ENCODE data around the gene TSPAN9.

TSPAN9 gene

DNA sequence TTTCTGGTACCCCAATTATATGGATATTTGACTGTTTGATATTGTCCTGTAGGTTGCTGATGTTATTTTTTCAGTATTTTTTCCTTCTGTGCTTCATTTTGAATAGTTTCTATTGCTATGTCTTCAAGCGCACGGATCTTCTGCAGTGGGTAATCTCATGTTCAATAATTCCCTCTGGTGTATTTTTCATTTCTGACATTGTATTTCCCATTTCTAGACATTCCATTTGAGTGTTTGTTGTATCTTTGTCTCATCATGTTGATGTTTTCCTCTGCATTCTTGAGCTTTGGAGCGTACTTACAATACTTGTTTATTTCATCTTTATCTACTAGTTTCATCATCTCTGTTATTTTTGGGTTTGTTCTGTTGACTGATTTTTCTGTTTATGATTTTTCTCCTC lies 22.0 kb downstream of the TSPAN9 start:
- DNase-seq (ENCODE audit: low read depth): no peak

DNA sequence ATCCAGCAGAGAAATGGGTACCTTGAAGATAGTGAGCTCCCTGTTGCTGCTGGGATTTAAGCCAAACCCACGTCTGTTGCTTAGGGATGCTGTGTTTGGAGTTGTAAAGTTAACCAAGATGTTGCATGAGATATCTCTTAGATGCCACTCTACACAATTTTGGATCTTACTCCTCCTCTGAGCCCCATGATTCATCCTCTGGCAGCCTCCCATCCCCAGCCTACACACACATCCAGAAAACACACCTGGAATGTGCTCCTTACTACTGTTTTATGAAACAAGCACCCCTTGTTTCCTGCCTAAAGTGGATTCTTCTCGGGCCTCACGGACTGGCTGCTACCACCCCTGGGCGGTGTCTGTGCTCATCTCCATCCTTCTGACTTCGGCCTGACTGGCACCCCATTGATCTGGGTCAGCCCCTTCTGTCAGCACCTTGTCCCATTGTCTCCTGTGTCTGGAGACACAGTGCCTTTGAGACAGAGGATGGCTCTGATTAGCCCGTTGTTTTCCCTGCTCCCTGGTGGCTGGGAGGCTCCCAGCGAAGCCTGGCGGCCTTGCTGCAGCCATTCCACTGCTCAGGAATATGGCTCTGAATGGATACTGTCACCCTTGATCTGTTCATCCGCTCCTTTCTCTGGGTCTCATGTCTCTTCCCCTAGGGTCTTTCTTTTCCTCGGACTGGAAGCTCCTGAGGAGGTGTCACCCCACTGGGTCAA lies 24.3 kb downstream of the TSPAN9 start:
- no peak for DNase-seq (ENCODE audit: low read depth)

DNA sequence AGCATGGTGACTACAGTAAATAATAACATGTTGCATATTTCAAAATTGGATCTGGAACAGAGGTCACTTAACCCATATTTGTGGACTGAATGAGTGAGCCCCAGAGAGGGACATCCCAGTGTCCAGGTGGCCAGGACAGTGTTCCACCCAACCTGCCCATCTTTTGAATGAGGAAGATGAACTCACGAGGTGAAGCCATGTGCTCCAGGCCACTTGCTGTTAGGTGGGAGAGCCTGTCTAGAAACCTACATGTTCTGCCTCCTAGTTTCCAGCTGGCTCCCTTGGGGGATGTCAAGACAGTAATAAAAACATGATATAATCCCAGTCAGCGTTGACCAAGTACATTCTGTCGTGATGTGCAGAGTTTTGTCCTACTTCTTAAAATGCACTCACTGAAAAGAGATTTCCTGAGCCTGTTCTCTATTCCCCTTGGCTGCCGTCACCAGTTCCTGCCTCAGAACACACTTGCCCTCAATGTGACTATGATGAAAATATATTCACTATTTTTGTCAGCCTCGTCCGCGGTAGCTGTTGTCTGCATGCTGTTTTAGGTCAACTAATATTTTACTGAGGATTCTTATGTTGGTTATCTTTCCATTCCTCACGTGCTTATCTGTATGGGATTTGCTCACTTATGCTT lies 25.7 kb downstream of the TSPAN9 start:
- no peak for DNase-seq (ENCODE audit: low read depth)

DNA sequence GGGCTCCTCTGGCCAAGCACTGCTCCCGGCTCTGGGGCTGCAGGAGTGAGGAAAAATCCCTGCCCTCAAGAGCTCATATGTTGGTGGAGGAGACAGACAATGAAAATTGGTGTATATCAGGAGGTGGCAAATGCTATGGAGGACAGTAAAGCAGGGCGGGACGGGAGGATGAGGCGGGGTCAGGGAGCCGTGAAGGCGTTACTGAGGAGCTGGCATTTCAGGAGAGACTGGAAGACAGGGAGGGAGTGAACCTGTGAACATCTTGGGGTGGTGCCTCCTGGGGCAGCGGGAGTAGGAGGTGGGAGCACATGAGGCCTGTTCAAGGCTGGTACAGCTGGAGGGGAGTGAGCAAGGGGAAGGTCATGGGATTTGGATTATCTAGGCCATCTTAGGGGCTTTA lies 26.6 kb downstream of the TSPAN9 start:
- no peak for DNase-seq (ENCODE audit: low read depth)

DNA sequence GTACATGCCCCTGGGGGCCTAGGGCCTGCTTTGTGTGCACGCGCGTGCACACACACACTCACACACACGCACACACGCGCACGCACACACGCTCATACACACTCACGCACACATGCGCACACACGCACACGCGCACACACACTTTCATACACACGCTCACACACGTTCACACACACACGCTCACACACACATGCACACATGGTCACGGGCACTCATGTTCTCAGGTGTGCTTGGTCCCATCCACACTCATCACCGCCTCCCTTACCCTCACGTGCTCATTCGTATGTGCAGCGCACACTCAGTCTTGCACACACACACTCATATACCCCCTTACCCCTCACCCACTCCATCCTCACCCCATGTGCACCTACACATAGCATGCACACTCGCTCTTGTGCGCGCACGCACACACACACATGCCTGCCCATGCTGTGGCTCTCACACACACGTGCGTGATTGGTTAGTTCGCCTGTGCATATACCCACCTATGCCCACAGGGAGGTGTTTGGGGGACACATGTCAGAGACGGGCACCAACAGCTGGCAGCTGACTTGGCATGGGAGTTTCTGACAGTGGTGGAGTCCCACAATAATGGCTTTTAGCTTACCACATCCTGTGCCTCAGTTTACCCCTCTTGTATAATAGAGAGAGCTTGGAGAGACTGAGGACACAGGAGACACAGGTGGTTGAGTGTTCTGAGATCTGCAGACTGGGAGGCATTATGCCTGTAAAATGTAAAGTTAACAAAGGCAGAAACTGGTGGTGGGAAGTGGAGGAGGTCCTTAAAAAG lies 28.7 kb downstream of the TSPAN9 start:
- no peak for DNase-seq (ENCODE audit: low read depth)

DNA sequence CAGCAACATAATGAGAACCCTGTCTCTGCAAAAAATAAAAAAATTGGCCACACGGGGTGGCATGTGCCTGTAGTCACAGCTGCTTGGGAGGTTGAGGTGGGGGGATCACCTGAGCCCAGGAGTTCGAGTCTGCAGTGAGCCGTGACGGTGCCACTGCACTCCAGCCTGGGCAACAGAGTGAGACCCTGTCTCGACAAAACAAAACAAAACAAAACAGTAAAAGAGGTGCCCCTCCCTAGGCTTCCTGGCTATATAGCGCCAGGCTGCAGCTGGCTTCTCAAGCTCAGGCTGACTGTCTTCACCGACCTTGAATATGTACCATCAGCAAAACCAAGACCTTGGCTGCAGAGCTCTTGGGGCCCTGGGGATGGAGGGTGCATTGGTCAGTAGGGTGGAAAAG lies 29.4 kb downstream of the TSPAN9 start:
- DNase-seq (ENCODE audit: low read depth): no peak

DNA sequence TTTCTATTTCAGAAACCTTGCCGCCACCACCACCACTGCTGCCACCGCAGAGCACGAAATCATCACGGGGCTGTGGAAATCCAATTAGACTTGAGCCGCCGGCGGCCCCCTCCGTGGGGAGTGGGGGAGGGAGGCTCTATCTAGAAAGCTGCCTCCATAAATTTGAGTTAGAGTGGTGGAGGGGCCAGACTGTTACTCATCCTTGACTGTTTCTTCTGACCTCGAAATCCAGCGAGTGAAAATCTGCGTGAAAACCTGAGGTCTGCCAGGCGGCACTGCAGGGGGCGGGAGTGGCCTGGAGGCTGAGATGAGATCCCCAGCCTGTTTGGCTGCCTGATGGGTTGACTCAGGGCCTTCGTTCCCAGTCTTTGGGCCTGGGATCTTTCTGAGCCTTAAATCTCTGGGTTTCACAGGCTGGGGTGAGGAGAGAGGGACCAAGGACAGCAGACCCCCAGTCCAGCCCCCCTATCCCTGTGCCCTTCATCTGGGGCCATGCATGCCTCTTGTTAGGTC lies 29.9 kb downstream of the TSPAN9 start:
- no peak for DNase-seq (ENCODE audit: low read depth)

DNA sequence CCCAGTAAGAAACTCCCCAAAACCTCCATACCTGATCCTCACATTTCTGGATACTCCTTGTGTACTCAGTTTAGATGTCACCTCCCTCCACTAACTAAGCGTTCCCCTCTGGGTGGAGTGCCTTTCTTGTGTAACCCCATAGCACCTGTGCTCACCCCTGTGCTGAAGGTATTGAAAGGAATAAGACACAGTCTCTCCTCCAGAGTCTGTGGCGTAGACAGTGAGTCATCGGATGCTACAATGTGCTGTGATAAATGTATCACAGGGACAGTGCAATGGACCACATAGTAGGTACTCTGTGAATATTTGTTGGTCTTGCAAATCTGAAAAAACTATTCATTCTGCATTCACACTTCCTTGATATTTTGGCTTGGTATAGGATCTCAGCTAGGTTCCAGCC lies 30.8 kb downstream of the TSPAN9 start:
- no peak for DNase-seq (ENCODE audit: low read depth)

DNA sequence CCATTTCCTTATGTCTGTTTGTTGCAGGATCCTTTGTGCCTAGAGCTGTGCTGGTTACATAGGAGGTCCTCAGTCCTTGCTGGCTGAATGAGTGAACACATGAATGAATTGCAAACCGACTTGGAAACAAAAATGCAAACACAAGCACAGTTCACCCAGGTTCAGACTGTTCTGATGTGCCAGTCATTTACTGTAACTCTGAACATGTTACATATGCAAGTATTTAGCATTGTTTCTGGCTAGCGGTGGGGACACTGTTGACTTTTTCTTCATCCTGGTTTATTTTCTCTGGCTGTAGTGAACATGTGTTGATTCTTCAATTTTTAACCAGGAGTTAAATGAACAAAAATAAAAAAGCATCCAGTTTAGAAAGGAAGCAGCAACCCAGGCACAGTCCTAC lies 33.4 kb downstream of the TSPAN9 start:
- DNase-seq (ENCODE audit: low read depth): no peak

DNA sequence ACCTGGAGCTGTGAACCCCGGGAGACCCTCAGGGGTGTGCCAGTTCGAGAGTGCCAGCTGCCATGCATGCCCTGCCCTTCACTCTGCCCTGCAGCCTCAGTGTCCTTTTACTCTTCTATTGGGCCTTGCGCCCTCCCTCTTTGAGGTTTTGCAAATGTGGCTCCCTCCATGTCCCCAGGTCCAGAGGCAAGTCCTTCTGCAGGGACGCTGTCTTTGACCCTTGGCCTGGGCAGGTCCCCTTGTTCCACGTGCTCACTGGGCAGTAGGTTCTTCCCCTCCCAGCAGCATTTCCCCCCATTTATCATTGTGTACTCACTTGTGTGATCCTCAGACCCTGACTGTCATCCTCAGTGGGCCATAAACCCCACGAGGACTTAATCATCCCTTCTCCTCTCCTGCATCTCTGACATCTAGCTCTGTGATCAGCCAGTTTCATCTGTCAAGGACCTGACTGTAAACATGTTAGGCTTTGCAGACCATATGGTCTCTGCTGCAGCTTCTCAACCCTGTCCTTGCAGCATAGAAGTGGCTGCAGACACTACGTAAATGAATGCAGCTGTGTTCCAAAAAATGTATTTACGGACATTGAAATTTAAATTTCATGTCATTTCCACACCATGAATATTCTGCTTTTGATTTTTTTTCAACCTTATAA lies 36.6 kb downstream of the TSPAN9 start:
- no peak for DNase-seq (ENCODE audit: low read depth)

DNA sequence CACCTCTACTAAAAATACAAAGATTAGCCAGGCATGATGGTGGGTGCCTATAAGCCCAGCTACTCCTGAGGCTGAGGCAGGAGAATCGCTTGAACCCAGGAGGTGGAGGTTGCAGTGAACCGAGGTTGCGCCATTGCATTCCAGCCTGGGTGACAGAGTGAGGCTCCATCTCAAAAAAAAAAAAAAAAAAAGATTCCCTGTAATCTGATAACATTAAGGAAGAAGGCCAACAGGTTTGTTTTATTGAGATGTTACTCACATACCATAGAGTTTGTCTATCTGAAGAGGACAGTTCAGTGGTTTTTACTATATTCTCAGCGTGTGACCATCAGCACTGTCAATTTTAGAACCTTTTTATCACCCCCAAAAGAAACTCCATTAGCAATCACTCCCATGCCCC lies 37.5 kb downstream of the TSPAN9 start:
- DNase-seq (ENCODE audit: low read depth): no peak

DNA sequence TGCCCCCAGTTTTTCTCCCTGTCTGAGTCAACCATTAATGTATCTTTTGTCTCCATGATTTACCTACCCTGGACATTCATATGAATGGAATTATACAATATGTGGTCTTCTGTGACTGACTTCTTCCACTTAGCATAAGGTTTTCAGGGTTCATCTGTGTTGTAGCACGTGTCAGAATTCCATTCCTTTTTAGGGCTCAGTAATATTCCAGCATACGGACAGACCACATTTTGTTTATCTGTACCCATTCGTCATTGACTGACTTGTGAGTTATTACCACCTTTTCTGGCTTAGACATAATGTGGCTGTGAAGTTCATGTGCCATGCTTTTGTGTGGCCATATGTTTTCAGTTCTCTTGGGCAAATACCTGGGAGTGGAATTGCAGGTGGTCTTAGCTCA lies 37.9 kb downstream of the TSPAN9 start:
- no peak for DNase-seq (ENCODE audit: low read depth)

DNA sequence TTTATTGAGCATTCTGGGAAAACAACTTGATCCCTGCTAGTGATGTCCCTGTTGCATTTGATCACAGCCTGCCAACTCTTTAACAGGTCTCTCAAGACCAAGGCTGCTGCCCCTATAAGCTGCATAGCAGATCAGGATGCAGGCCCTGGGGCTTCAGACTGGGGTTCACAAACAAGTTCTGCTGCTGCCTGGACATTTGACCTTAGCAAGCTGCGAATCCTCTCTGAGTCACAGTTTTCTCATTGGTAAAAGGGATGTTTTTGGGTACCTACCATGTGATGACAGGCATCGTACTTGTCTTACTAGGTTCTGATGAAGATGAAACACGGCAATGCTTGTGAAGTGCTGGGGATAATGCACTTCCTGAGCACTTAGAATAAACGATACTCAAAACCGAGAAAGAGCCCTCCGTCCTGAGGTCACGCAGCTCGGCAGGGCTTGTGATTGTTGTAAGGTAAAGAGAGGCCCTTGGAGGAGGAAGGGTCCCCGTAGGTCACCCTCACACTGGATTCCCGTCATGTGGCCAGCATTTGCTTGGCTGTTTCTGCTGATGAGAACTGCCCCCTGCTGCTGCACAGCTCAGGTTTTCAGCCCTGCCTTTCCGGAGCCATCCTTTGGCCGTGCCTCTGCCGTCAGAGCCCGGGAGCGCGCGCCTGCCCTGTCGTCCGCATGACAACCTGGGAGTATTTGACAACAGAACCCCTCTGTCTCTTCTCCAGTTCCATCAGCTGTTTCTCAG lies 39.1 kb downstream of the TSPAN9 start:
- no peak for DNase-seq (ENCODE audit: low read depth)

DNA sequence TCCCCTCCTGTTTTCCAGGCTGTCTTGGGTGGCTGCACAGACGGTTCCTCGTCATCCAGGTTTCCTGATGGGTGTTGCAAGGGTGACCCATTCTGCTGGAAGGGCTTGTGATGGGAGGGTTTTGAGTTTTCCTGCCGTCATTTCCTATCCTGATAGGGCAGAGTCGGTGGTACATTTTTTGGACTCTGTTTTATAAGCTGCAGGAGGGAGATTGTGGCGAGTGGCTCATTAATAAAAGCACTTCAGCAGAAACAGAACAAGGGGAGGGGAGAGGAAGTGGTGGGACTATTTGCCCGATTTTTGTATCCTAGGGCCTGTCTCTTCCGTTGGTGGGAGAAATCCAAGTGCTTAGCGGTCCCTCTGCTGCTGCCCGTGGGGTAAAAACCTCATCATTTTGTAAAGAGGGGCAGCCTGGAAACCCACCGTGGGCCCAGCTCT lies 40.0 kb downstream of the TSPAN9 start:
- no peak for DNase-seq (ENCODE audit: low read depth)

DNA sequence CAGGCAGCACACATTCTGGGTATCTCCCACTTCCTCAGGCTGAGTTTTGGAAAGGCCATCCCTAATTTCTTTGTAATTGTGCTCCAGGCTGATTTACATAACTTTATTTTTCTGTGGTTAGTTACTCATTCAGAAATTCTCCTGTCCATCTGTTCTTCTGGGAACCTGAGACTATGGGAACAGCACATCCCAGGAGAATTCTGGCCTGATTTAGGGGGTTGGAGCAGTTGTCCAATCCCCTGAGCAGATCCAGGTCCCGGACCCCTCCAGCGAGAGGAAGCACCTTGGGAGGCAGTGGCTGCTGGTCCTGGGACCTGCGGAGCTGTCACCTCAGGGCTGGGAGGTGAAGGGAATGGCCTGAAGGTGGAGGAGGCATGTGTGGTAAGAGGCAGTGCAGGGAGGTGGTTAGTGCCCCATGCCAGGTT lies 40.4 kb downstream of the TSPAN9 start:
- DNase-seq (ENCODE audit: low read depth): no peak

DNA sequence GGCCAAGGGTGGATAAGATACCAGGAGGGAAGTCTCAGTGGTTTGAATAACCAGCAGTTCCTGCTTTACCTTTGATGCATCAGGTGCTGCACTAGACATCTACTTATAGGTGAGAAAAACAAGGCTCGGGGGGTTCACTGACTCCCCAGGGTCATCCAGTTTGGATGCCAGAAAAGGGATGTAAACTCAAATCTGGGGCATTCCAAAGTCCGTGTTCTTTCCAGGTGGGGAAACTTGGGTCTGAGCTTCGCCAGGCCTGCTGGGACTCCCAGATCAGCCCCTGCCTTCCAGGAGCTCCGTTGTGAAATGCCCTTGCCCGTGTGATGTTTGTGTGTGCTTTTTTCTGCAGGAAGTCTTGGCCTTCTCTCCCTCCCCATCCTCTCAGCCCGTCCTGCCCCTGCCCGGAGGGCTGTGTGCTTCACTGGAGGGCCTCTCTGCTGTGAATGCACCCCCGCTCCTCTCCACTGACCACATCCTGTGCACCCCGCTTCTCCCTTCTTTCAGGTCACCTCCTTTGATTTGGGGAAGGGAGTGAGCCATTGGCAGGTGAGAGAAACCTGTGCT lies 42.1 kb downstream of the TSPAN9 start:
- no peak for DNase-seq (ENCODE audit: low read depth)

DNA sequence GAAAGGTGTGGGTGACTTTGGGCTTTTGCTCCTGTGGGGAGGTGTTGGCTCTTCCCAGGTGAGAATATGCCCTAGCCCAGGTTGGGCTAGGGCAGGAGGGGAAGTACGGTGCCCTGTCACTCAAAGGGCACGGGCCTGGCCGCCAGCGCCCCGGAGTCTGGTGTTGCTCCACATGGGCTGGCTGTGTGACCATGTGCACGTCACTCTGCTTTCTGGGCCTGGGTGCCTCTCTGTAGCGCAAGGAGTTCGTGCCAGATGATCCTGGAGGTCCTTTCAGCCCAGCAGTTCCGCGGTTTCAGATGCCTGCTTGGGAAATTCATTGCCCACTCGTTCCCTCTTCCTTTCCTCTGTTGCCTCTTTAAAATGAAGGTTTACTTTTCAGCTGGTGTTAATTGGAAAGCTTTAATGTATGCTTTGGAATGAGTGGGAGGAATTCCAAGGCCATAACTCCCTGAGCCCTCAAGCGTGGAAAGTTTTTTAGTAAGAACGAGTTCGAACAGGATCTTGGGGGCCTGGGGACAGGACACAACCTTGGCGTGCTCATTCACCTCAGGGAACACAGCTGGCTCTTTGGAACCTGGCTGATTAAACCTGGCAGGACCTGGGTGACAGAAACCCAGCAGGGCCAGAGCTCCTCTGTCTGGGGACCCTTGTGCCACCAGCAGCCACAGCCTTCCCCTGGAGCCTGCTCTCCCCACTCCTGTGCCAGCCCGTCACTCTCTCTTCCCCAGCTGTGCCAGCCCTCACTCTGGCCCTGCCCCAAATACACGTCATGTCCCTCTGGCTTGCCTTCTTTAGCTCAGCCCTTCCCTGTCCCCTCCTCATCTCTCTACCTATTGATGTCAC lies 42.8 kb downstream of the TSPAN9 start:
- DNase-seq (ENCODE audit: low read depth): no peak

DNA sequence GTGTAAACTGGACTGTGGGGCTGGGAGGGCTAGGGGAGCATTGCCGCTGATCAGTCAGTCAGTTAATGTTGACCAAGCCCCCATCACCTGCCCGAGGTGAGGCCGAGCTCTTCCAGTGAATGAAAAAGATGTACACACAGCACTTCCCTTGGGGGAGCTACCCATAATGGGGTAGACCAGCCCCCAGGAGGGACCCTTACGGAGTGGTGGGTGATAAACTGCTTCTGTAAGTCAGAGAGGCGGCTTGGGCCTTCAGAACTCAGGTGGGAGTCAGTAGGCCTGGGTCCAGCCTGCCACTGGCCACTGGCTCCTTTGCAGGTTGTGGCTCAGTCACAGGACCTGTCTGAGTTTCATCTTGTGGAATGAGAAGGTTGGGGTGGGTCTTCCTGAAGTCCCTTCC lies 43.5 kb downstream of the TSPAN9 start:
- no peak for DNase-seq (ENCODE audit: low read depth)

DNA sequence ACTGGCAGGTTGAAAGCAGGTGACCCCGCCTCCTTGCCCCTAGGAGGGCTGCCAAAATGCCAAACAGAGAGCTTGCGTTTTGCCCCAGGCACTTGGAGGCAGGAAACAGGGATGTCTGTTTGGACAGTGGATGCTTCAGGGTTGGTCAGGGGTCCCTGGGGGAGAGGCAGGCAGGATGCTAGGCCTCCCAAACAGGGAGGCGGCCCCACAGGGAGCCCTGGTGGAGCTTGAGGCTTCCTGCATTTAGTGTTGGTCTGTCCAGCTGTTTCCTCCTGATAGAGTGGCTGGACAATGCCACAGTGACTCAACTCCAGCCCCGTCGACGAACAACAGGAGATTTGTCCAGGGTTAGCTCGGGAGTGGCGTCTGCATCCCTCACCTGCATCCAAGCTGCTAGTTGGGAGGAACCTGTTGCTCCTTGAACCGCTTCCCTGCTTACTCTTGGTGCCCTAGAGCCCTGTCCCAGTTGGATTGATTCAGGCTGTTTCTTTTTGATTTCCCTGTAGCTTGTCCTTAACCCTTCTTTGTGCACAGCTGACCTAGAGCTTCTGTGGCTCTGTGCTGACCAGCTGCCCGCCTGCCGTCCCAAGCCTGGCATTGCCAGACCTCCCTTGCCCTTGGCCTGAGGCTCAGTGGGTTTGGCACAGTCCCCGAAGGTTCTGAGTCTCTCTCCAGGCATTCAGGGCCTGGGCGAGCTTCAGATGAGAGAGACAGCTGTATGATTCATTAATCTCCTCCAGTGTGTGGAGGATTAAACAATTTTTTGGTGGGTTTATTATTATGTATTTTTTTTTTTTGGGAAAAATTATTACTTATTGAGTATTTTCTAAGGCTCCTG lies 45.9 kb downstream of the TSPAN9 start:
- no peak for DNase-seq (ENCODE audit: low read depth)

DNA sequence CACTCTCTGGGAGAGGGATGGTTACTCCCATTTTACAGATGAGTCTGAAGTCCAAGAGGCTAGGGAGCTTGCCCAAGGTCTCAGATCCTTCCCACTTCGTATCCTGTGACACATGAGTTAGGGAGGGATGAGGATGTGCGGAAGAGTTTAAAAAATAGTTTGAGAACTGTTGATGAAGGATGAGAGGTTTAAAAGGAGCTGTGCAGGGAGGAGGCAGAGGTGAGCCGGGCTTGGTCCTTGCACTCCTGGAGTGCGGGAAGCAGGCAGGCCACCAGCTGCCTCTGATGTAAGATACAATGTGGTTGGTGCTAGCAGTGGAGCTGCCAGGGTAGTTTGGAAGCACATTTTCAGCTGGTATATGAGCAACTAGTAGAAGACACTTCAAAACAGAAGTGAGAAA lies 46.5 kb downstream of the TSPAN9 start:
- DNase-seq (ENCODE audit: low read depth): no peak

All from fibroblast of the conjunctiva (primary cell).